Coronary artery (tissue), 2 donors: ENCODE data around the gene XXYLT1.

Experiments used
- DNase-seq: peaks from one replicate; pipeline ENCODE4 v3.0.0-alpha.2; 2017; ENCODE audit warnings: low spot score
- H3K27ac ChIP-seq, 2 donors: fragments of 200-600 bp; sonication (generic); one replicate each; pipeline ENCODE4 v1.5.1; 2016 to 2019
- H3K4me3 ChIP-seq: fragments of 200-600 bp; sonication (generic); 2 replicates; pipeline ENCODE4 v1.5.1; 2016; ENCODE audit warnings: mild to moderate bottlenecking, moderate library complexity
- TF ChIP-seq, protein P1 (sequence below): fragments of 200-600 bp; sonication (generic); IDR thresholded peaks from one replicate; pipeline ENCODE4 v1.5.1; 2019; ENCODE audit warnings: antibody characterized with exemption

XXYLT1 gene

DNA sequence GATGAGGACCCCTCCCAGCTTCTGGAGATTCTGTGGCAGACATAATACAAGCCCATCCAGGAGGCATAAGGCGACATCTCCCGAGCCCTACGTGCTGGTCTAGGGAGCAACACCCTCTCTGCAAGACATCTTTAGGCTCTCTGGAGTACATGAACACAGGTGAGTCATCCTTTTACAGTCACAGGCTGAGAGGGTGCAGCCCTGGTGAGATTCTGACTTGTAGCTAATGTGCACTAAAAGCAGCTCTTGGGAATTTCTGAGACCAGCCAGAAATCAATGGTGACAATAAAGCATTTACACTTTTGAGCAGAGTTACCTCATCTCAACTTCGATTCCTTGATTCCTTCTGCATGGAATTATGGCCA is 131.1 kb downstream of the XXYLT1 start:
- Histone ChIP-seq H3K4me3 (no peak overlapping the region), H3K27ac (no peak overlapping the region)
- DNase-seq = no peak
- TF ChIP-seq, protein P1, sequence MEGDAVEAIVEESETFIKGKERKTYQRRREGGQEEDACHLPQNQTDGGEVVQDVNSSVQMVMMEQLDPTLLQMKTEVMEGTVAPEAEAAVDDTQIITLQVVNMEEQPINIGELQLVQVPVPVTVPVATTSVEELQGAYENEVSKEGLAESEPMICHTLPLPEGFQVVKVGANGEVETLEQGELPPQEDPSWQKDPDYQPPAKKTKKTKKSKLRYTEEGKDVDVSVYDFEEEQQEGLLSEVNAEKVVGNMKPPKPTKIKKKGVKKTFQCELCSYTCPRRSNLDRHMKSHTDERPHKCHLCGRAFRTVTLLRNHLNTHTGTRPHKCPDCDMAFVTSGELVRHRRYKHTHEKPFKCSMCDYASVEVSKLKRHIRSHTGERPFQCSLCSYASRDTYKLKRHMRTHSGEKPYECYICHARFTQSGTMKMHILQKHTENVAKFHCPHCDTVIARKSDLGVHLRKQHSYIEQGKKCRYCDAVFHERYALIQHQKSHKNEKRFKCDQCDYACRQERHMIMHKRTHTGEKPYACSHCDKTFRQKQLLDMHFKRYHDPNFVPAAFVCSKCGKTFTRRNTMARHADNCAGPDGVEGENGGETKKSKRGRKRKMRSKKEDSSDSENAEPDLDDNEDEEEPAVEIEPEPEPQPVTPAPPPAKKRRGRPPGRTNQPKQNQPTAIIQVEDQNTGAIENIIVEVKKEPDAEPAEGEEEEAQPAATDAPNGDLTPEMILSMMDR = no peak

DNA sequence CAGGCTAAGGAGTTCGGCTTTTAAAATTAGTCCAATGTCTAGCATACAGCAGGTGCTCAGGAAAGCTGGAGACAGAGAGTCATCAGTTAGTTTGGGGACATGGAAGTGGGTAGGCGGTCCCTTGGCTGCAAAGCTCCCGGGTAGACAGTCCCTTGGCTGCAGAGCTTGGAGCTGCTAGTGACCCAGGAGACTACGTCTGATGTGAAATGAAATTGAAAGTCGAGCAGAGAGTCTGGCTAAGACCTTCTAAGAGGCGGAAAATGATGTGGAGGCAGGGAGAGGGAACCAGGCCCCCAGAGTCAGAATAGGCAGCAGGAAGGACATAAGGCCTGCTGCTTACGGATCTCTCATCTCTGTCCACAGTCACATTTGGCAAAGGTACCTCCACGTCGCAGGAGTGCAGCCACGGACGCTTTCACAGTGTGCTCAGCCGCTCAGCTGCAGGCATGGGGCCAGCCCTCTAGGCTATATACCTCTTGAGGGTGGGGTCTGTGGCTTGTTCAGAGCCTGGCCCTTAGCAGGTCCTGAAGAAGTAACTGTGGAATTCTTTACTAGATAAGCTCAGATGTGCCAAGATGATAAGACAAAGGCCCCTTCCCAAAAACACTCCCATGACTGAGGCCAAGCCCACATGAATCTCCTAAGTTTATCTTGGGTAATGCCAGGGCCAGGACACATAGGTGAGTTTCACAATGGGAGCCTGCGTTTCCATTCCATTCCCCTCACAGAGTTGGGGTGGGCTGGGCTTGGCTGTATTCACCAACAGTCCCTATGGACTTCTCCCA is 131.7 kb downstream of the XXYLT1 start:
- H3K27ac ChIP-seq = no peak overlapping the region
- H3K4me3 ChIP-seq = no peak overlapping the region
- TF ChIP-seq, protein P1 = no peak
- DNase-seq = no peak

DNA sequence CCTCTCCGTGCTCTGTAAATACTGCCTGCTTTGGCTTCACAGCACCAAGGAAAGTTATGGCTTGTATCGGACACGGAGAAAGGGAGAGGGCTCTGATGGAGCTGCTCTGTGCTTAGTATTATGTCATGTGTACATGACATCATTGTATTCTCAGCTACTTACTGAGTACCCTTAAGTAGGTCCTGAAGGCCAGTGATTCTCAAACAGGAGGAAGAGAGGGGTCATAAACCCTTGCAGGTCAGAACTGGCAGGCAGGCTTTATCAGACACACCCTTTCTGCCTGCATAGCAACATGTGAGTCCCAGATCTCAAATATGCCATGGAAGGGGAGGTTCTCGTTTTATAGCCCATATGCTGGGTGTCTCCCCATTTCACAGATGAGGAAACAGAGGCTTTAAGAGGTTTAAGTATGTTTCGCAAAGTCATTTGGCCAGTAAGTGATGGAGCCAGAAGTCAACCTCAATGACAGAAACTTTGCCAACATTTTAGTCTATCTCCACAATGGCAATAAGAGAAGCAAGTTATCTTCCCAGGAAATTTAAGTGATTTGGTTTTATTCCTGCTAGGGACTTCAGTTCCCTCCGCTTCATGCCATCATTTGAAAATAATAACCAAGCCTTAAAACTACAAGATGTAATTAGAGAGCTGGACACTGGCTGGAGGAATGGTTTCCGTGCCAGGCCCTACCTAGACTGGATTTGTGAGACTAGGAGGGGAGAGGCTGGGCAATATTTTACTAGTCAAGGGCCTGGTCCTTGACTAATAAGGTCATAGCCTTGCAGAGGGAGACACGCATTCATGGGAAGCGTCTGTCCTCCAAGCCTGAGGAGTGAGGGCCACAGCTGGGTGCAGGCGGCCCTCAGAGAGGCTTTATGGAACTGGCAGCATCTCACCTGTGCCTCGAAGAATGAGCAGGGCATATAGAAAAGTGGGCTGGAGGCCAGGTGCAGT is 133.0 kb downstream of the XXYLT1 start:
- no peak for DNase-seq
- TF ChIP-seq, protein P1 = no peak
- Histone ChIP-seq H3K27ac (no peak overlapping the region), H3K4me3 (no peak overlapping the region)

DNA sequence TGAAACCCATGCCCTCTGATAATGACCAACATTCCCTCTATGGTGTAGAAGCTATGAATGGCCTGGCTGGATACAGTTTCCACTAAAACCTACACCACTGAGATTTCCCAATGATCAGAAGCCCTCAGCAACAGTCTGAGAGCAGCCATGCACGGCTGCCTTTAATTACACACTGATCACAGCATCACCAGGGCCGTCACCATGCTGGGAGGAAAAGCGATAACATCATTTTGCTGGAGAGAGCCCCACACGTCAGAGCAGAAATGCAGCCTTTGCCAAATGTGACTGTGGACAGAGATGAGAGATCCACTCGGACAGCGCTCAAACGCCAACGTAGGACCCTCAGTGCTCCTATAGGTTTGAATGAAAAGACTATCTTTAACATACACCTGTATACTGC is 135.0 kb downstream of the XXYLT1 start:
- H3K27ac ChIP-seq = no peak overlapping the region
- DNase-seq = no peak
- TF ChIP-seq, protein P1 = no peak
- no peak overlapping the region for H3K4me3 ChIP-seq

DNA sequence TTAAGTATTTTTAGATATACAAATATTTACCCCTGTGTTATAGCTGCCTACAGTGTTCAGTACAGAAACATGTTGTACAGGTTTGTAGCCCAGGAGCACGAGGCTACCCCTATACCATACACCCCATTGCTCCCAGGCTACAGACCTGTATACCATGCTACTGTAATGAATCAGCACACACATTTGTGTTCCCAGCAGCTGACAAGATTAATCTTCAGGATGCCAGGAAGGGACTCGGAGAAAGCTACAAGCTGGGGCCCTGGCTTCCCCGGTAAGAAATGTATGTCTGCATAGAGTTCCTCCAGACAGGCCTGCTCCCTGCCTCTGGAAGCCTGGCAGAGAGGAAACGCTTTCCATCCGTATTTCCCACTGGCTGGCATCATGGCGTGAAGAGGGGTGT is 136.5 kb downstream of the XXYLT1 start:
- no peak for DNase-seq
- TF ChIP-seq, protein P1 = no peak
- H3K4me3 ChIP-seq = no peak overlapping the region
- H3K27ac ChIP-seq = no peak overlapping the region

DNA sequence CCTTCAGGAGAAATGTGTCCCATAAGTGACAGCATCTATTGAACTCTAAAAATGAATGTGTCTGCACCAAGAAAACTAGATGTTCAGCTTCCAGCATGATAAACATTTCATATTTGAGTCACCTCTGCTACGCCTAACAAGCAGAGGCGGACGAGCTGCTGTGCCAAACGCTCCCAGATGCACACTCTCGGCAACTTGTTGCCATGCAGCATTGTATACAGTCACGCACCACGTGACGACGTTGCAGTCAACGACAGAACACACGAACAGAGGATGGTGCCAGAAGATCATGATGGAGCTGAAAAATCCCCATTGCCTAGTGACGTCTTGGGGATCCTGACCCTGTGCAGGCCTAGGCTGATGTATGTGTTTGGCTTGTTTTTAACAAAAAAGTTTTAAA is 137.5 kb downstream of the XXYLT1 start:
- TF ChIP-seq, protein P1 = no peak
- Histone ChIP-seq H3K4me3 (no peak overlapping the region), H3K27ac (no peak overlapping the region)
- no peak for DNase-seq
